Pancreas (tissue), 10 donors: ENCODE measurements around the gene ZCCHC7. TPM values are rescaled to one million over a fixed set of nuclear protein-coding genes. Genes with fewer than 3 reads are reported as not detected.

ENCODE experiments used
- ATAC-seq, 4 donors: fragments of 200-7000 bp; cut with Tn5 transposase; one replicate each; pipeline versions ENCODE4 v1.8.0 to v1.9.1; 2020; ENCODE audit warnings: mild to moderate bottlenecking in 4 of 4, moderate library complexity in 4 of 4
- DNase-seq, 6 donors: peaks; one replicate each; pipeline ENCODE4 v3.0.0-alpha.2; 2020
- FAIRE-seq: peaks from 2 replicates; lab custom pipeline; 2012; peaks lifted over from hg19 to GRCh38; lab: Jason Lieb, UNC
- H3K27ac ChIP-seq, 4 donors: fragments of 200-600 bp; sonication (generic); 1 replicate in 3 of 4; 2 replicates in 1 of 4; pipeline versions ENCODE4 v1.5.0 to v1.8.0; 2020
- H3K27me3 ChIP-seq, 4 donors: fragments of 200-600 bp; one replicate each; pipeline ENCODE4 v1.8.0; 2021
- H3K36me3 ChIP-seq, 3 donors: fragments of 200-600 bp; sonication (generic) in 1 of 3; one replicate each; pipeline versions ENCODE4 v1.5.0 to v1.8.0; 2020 to 2021
- H3K4me1 ChIP-seq, 3 donors: fragments of 200-600 bp; one replicate each; pipeline ENCODE4 v1.8.0; 2021
- H3K4me3 ChIP-seq, 4 donors: fragments of 200-600 bp; sonication (generic) in 2 of 4; one replicate each; pipeline versions ENCODE4 v1.5.0 to v1.8.0; 2020 to 2021
- H3K9me3 ChIP-seq, 4 donors: fragments of 200-600 bp; one replicate each; pipeline ENCODE4 v1.8.0; 2021
- WGBS, 2 donors: extraction: QIAGEN DNeasy Blood & Tissue Kit; methylation state at CpG; one replicate each; pipeline ENCODE4 v1.1.7; 2013; 5-methylcytosine and 5-hydroxymethylcytosine counted together
- intact Hi-C, 3 donors: fragments of 100-400 bp; cut with DNase I; formaldehyde crosslinking; loops; one replicate each; pipeline versions ENCODE4 v1.11.1 to v1.14.2; 2022
- polyA plus RNA-seq, 2 donors: library from polyadenylated mRNA; stranded (reverse); fragments of 200-250 nt; gene quantifications; one replicate each; pipeline ENCODE4 v1.2.3, GENCODE V29; 2013
- total RNA-seq, 6 donors: library from RNA; stranded (reverse); fragmentation: NEBNext Ultra II Directional in 4 of 6; extraction: Animal tissue kit (Norgen Biotek cat#: 25700) in 4 of 6; gene quantifications; one replicate each; pipeline versions ENCODE4 v1.2.1 to v1.2.4, GENCODE V29; 2021 to 2023
- TF ChIP-seq, protein P1 (sequence below), 4 donors: fragments of 200-600 bp; sonication (generic) in 3 of 4; IDR thresholded peaks; one replicate each; pipeline versions ENCODE4 v1.5.0 to v1.8.0; 2021; ENCODE audit warnings: antibody characterized with exemption in 4 of 4
- donor health status: healthy with polysubstance abuse.
- donor health status: DM: no; HTN: no; CAD: no; lungs with moderate emphysema.
- donor health status: DM: no; HTN: no; CAD: no.
- donor health status: control.
- donor health status: control.
- donor health status: Bipolar disorder and iron deficiency.
- donor health status: DM: yes; HTN: yes; CAD: no.
- donor health status: DM: no; HTN: no; CAD: no.
- donor health status: DM: no; HTN: no; CAD: no.
- donor health status: DM: yes; HTN: yes; CAD: no.

Gene ZCCHC7
- total and polyA plus RNA-seq, 8 donors = 8.1 to 17.4 (median 14.4) TPM

DNA sequence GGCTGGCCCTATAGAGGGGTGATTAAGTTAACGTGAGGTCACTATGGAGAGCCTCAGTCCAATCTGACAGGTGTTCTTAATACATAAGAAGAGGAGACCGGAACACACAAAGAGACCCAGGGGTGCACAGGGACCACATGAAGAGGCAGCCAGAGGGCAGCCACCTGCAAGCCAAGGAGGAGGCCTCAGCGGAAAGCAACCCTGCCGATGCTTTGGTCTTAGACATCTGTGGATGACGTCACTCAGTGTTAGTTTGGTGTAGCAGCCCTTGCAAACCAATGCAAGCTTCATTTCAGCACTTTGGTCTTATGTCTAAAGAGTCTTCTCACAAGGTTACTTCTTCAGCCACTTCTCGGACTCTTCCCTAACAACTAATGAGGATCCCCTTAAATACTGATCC is 254.5 kb downstream of the ZCCHC7 start:
- no peak for FAIRE-seq
- no peak for DNase-seq
- Histone ChIP-seq H3K4me3 (no peak overlapping the region), H3K27ac (no peak overlapping the region), H3K9me3 (no peaks in the 10 kb centered on the region), H3K27me3 (no peaks in the 10 kb centered on the region), H3K36me3 (no peaks in the 10 kb centered on the region), H3K4me1 (no peaks in the 10 kb centered on the region)
- no peak for ATAC-seq
- TF ChIP-seq, protein P1, sequence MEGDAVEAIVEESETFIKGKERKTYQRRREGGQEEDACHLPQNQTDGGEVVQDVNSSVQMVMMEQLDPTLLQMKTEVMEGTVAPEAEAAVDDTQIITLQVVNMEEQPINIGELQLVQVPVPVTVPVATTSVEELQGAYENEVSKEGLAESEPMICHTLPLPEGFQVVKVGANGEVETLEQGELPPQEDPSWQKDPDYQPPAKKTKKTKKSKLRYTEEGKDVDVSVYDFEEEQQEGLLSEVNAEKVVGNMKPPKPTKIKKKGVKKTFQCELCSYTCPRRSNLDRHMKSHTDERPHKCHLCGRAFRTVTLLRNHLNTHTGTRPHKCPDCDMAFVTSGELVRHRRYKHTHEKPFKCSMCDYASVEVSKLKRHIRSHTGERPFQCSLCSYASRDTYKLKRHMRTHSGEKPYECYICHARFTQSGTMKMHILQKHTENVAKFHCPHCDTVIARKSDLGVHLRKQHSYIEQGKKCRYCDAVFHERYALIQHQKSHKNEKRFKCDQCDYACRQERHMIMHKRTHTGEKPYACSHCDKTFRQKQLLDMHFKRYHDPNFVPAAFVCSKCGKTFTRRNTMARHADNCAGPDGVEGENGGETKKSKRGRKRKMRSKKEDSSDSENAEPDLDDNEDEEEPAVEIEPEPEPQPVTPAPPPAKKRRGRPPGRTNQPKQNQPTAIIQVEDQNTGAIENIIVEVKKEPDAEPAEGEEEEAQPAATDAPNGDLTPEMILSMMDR (IDR thresholded peaks at IDR 0.05) = no peak
- intact Hi-C loops = loop anchor here in 1 of 3 donors (10.0 kb wide), 1 partner anchor 490 kb away; no protein-coding TSS in a partner anchor
- 83 to 91% methylated on average over 6 of the region's 6 CpGs for WGBS, 2 donors

DNA sequence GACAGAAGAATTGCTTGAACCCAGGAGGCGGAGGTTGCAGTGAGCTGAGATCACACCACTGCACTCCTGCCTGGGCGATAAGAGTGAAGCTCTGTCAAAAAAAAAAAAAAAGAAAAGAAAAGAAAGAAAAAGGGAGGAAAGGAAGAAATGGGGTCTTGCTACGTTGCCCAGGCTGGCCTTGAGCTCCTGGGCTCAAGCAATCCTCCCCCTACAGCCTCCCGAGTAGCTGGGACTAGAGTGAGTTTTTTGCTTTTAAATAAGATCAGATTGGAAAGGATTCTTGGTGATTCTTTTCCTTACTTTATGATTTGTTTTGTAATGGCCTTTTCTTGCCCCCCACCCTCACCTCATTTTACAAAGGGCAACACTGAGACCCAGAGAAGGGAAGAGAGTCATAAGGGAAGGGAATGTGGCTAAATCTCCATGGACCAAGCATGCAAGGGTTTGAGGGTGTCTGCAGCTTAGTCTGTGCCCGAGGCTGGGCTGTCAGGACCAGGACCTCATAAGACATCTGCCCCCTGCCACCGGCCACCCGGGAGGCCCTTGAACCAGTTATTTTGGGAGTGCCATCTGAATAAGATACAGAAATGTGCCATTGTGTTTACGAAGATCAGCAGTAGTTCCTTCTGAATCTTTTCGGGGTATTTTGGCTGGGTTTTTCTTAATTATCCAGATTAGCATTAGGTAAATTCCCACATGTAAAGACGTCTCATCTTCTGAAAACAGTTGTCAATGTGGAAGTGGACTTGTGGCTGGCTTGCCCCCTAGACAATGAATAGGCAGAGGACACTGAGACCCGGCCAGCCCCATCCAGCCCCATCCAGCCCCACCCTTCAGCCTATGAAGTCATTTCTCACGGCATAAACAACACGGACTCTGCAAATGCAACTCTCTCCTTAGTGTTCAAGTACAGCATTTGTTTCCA is 257.6 kb downstream of the ZCCHC7 start:
- H3K27me3 ChIP-seq = no peaks in the 10 kb centered on the region
- intact Hi-C loops = loop anchor here in 1 of 3 donors (10.0 kb wide), 1 partner anchor 493 kb away; no protein-coding TSS in a partner anchor
- FAIRE-seq = no peak
- no peaks in the 10 kb centered on the region for H3K4me1 ChIP-seq
- no peak overlapping the region for H3K27ac ChIP-seq
- H3K9me3 ChIP-seq = no peaks in the 10 kb centered on the region
- no peak for ATAC-seq
- no peaks in the 10 kb centered on the region for H3K36me3 ChIP-seq
- 79 to 85% methylated on average over 13 of the region's 13 CpGs for WGBS, 2 donors
- TF ChIP-seq, protein P1 (IDR thresholded peaks at IDR 0.05) = no peak
- no peak overlapping the region for H3K4me3 ChIP-seq
- no peak for DNase-seq

DNA sequence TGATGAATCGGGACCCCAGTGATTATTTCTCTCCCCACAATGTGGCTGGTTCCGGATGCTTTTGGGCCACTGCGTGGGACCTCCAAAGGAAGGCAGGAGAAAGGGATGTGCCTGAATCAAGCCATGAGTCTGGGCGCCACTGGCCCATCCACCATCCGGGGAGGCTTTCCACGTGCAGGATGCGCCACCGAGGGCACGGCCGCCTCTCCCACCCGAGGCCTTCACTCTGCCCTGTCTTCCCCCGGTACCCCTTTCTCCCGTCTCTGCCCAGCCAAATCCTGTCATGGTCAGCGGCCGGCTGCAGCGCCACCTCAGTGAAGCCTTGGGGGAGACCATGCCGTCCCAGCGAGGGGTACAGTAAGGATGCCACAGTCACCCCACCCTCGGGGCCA is 258.2 kb downstream of the ZCCHC7 start:
- DNase-seq (no peak), ATAC-seq (no peak), FAIRE-seq (no peak)
- H3K27ac ChIP-seq = no peak overlapping the region
- no peaks in the 10 kb centered on the region for H3K27me3 ChIP-seq
- intact Hi-C loops = loop anchor here in 1 of 3 donors (10.0 kb wide), 1 partner anchor 494 kb away; no protein-coding TSS in a partner anchor
- WGBS, 2 donors = 85 to 90% methylated on average over 17 to 19 of the region's 19 CpGs
- TF ChIP-seq, protein P1 (IDR thresholded peaks at IDR 0.05) = no peak
- H3K9me3 ChIP-seq = no peaks in the 10 kb centered on the region
- no peak overlapping the region for H3K4me3 ChIP-seq
- no peaks in the 10 kb centered on the region for H3K4me1 ChIP-seq
- H3K36me3 ChIP-seq = no peaks in the 10 kb centered on the region

DNA sequence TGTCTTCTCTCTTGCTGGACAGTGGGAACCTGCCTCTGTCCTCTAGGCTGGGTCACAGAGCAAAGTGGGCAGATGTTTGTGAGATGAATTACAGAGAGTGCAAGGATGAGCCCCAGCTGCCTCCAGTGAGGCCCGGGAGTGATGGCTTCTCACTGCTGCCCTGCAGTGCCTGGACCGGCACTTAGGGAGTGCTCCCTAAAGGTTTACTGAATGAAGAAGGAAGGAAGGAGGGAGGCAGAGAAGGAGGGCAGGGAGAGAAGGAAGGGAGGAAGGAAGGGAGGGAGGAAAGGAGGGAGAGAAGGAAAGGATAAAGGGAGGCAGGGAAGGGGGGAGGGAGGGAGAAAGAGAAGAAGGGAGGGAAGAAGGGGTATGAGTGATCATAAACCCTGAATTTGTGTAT is 259.5 kb downstream of the ZCCHC7 start:
- FAIRE-seq (no peak), ATAC-seq (no peak), DNase-seq (no peak)
- intact Hi-C loops = loop anchor here in 1 of 3 donors (10.0 kb wide), 2 partner anchors 385 to 495 kb away; no protein-coding TSS in a partner anchor
- WGBS, 2 donors = 79 to 82% methylated on average over 2 of the region's 2 CpGs
- no peaks in the 10 kb centered on the region for H3K36me3 ChIP-seq
- no peak overlapping the region for H3K4me3 ChIP-seq
- H3K4me1 ChIP-seq = no peaks in the 10 kb centered on the region
- TF ChIP-seq, protein P1 (IDR thresholded peaks at IDR 0.05) = no peak
- H3K27ac ChIP-seq = no peak overlapping the region
- H3K9me3 ChIP-seq = no peaks in the 10 kb centered on the region
- no peaks in the 10 kb centered on the region for H3K27me3 ChIP-seq
